SU-DHL-6 (cell line): ENCODE measurements around the gene SCAPER.
"Not testable (repeated sequence)": the region's sequence is repeated elsewhere in the genome, so short reads cannot be mapped to it uniquely, and the experiment has no call there.

Experiments
- H2AFZ ChIP-seq: fragments of 200-600 bp; sonication (generic); 2 replicates; pipeline ENCODE4 v1.6.1; 2014; ENCODE audit warnings: low read depth, mild to moderate bottlenecking, moderate library complexity, mixed read lengths, antibody characterized with exemption, low read length; ENCODE audit not compliant: severe bottlenecking
- H3F3A ChIP-seq: fragments of 200-600 bp; shearing (Covaris generic); 2 replicates; pipeline ENCODE4 v1.6.0; 2016; ENCODE audit warnings: antibody characterized with exemption, mild to moderate bottlenecking; ENCODE audit not compliant: insufficient read depth
- H3K27ac ChIP-seq: fragments of 200-600 bp; sonication (generic); 2 replicates; pipeline ENCODE4 v1.5.1; 2016; ENCODE audit warnings: low read depth, mild to moderate bottlenecking, low read length, moderate library complexity, mixed read lengths
- H3K27me3 ChIP-seq: fragments of 200-600 bp; sonication (generic), shearing (Covaris generic); 2 replicates; pipeline ENCODE4 v1.6.0; 2014; ENCODE audit warnings: mild to moderate bottlenecking, low read length
- H3K36me3 ChIP-seq: fragments of 200-600 bp; sonication (generic); 2 replicates; pipeline ENCODE4 v1.6.1; 2014; ENCODE audit warnings: mild to moderate bottlenecking, low read length, mixed read lengths
- H3K4me2 ChIP-seq: fragments of 300-600, 200-600 bp; shearing (Covaris generic), sonication (generic); 2 replicates; pipeline ENCODE4 v1.6.0; 2014; ENCODE audit warnings: low read length, low read depth, mild to moderate bottlenecking; ENCODE audit not compliant: poor library complexity, severe bottlenecking
- H3K4me3 ChIP-seq: fragments of 200-600 bp; sonication (generic); 2 replicates; pipeline ENCODE4 v1.5.1; 2014; ENCODE audit warnings: antibody characterized with exemption, low read length, mild to moderate bottlenecking, mixed read lengths; ENCODE audit not compliant: insufficient read depth, poor library complexity, severe bottlenecking
- H3K79me2 ChIP-seq: fragments of 200-600 bp; sonication (generic); 2 replicates; pipeline ENCODE4 v1.6.1; 2014; ENCODE audit warnings: mild to moderate bottlenecking, low read length, moderate library complexity; ENCODE audit not compliant: insufficient read depth
- H3K9ac ChIP-seq: fragments of 200-600 bp; sonication (generic); 2 replicates; pipeline ENCODE4 v1.7.0; 2014; ENCODE audit warnings: mild to moderate bottlenecking, low read length
- H3K9me2 ChIP-seq: fragments of 200-600 bp; sonication (generic); replicated peaks from 2 replicates; pipeline ENCODE4 v1.6.1; 2014; ENCODE audit warnings: low read length; ENCODE audit not compliant: insufficient read depth
- H3K9me3 ChIP-seq: fragments of 200-600 bp; sonication (generic); 2 replicates; pipeline ENCODE4 v1.6.1; 2014; ENCODE audit warnings: low read length, mixed read lengths; ENCODE audit not compliant: insufficient read depth
- H4K20me1 ChIP-seq: fragments of 200-600 bp; sonication (generic); 2 replicates; pipeline ENCODE4 v1.6.1; 2014; ENCODE audit warnings: low read depth, mild to moderate bottlenecking, antibody characterized with exemption, low read length, moderate library complexity, mixed read lengths
- CTCF ChIP-seq: fragments of 200-600 bp; sonication (generic); IDR thresholded peaks from one replicate; pipeline ENCODE4 v1.5.1; 2017; ENCODE audit warnings: antibody characterized with exemption, mild to moderate bottlenecking, low read length, moderate library complexity; ENCODE audit not compliant: insufficient read depth, poor library complexity, severe bottlenecking
- EZH2phosphoT487 ChIP-seq: fragments of 200-600 bp; sonication (generic), shearing (Covaris generic); conservative IDR thresholded peaks from 2 replicates; pipeline ENCODE4 v1.6.1; 2018; ENCODE audit warnings: mild to moderate bottlenecking, antibody characterized with exemption, low read length, moderate library complexity, mixed read lengths

SCAPER gene

GRCh38 chr15:76737573-76737972, 167.6 kb downstream of the SCAPER start:
- no peak overlapping the region for H3K4me2 ChIP-seq
- H3K9me3 ChIP-seq: no peaks in the 10 kb centered on the region
- no peak for TF ChIP-seq CTCF
- TF ChIP-seq EZH2phosphoT487: no peak

DNA sequence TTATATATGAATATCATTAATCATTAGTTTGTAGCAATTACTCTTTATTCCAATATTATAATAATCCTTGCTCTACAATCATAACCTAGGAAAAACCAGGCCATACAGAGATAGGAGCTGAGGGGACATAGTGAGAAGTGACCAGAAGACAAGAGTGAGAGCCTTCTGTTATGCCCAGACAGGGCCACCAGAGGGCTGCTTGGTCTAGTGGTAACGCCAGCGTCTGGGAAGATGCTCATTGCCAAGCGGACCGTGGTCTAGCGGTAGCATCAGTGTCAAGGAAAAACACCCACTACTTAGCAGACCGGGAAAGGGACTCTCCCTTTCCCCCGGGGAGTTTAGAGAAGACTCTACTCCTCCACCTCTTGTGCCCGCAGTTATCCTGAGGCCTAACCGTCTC, 172.8 kb downstream of the SCAPER start:
- H3K79me2 ChIP-seq, H3K9me3 ChIP-seq, H3K4me3 ChIP-seq, H3K4me2 ChIP-seq, H3F3A ChIP-seq, H3K9me2 ChIP-seq, H2AFZ ChIP-seq, H3K27ac ChIP-seq, H3K27me3 ChIP-seq, H3K9ac ChIP-seq, H4K20me1 ChIP-seq, H3K36me3 ChIP-seq: not testable (repeated sequence)

More at GRCh38 chr15:76737573-76737972, 167.6 kb downstream of the SCAPER start:
- Histone ChIP-seq H3K36me3 (no peaks in the 10 kb centered on the region; the same call in 1 of the 2 replicates), H2AFZ (no peak overlapping the region), H3K27me3 (no peaks in the 10 kb centered on the region), H3K9me2 (no peaks in the 10 kb centered on the region), H3K27ac (no peak overlapping the region), H3F3A (no peaks in the 10 kb centered on the region), H4K20me1 (no peaks in the 10 kb centered on the region), H3K4me3 (no peak overlapping the region), H3K9ac (no peak overlapping the region), H3K79me2 (no peaks in the 10 kb centered on the region)

DNA sequence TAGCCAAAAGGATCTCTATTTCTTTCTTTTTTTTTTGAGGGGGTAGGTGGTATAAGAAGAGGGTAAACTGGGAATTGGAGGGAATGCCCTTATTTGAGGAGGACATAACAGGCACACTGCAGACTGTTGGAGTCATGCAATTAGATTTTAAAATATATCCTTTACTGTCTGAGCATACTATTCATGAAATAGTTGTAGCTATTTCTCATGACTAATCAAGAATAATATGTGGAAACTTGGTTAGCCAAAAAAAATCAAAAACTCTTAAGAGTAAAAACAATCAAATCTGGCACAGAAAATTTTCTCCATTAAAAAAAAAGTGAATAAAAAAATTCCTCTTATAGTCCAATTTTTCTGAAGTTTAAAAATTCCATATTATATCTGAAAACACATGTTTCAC, 174.9 kb downstream of the SCAPER start:
- Histone ChIP-seq H3K4me3 (no peak overlapping the region), H3K9me2 (no peaks in the 10 kb centered on the region), H4K20me1 (no peaks in the 10 kb centered on the region), H3K27me3 (no peaks in the 10 kb centered on the region), H3K9me3 (no peaks in the 10 kb centered on the region), H3K9ac (no peak overlapping the region), H3F3A (no peaks in the 10 kb centered on the region), H3K27ac (no peak overlapping the region), H3K4me2 (no peak overlapping the region), H2AFZ (no peak overlapping the region), H3K36me3 (peaks cover 5% of the 10 kb centered on the region; the same call in 1 of the 2 replicates), H3K79me2 (no peaks in the 10 kb centered on the region)
- no peak for TF ChIP-seq CTCF
- TF ChIP-seq EZH2phosphoT487: no peak

GRCh38 chr15:76718863-76719262, 186.3 kb downstream of the SCAPER start:
- TF ChIP-seq CTCF (no peak), EZH2phosphoT487 (no peak)
- Histone ChIP-seq H4K20me1 (no peaks in the 10 kb centered on the region), H3K36me3 (no peaks in the 10 kb centered on the region), H3K79me2 (no peaks in the 10 kb centered on the region), H3K4me2 (no peak overlapping the region), H3K4me3 (no peak overlapping the region), H3K9me3 (no peaks in the 10 kb centered on the region), H3K27ac (no peak overlapping the region), H3K9me2 (no peaks in the 10 kb centered on the region), H3F3A (no peaks in the 10 kb centered on the region), H2AFZ (no peak overlapping the region), H3K9ac (no peak overlapping the region), H3K27me3 (no peaks in the 10 kb centered on the region)
